Measurements from ENCODE around the gene RPS4Y2.

DNA sequence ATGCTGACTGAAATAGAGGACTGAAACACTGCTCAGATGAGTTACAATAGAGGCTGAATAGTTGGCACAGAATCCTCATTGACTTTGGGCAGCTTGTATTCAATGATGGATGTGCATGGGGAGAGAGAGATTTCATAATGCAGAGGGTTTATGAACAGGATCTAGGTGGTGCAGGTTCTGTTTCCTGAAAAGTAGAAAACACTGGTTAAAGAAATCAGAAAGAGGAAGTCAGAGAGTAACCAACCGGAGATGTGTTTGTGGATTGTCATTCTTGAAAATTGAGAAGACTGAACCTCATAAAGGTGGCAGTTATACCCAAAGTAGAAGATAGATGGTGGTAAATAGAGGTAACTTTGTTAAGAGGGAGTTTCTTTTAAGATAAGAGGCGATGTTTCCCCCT is 8.0 kb downstream of the RPS4Y2 start:
- TF ChIP-seq EZH2 (IDR thresholded peaks at IDR 0.05; ENCODE audit: low read length, unreplicated experiment), result no peak
- TF ChIP-seq, protein P1, sequence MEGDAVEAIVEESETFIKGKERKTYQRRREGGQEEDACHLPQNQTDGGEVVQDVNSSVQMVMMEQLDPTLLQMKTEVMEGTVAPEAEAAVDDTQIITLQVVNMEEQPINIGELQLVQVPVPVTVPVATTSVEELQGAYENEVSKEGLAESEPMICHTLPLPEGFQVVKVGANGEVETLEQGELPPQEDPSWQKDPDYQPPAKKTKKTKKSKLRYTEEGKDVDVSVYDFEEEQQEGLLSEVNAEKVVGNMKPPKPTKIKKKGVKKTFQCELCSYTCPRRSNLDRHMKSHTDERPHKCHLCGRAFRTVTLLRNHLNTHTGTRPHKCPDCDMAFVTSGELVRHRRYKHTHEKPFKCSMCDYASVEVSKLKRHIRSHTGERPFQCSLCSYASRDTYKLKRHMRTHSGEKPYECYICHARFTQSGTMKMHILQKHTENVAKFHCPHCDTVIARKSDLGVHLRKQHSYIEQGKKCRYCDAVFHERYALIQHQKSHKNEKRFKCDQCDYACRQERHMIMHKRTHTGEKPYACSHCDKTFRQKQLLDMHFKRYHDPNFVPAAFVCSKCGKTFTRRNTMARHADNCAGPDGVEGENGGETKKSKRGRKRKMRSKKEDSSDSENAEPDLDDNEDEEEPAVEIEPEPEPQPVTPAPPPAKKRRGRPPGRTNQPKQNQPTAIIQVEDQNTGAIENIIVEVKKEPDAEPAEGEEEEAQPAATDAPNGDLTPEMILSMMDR (conservative IDR thresholded peaks at IDR 0.05; ENCODE audit: low read depth, low read length), result no peak

All from PC-3 (cell line).